IPS-NIHi7 (cell line): ENCODE results near the gene SPX.

ENCODE experiments used
- DNase-seq: peaks from one replicate; pipeline ENCODE4 v3.0.0; 2012; ENCODE audit warnings: mixed read lengths; ENCODE audit errors: extremely low spot score

Gene SPX

DNA sequence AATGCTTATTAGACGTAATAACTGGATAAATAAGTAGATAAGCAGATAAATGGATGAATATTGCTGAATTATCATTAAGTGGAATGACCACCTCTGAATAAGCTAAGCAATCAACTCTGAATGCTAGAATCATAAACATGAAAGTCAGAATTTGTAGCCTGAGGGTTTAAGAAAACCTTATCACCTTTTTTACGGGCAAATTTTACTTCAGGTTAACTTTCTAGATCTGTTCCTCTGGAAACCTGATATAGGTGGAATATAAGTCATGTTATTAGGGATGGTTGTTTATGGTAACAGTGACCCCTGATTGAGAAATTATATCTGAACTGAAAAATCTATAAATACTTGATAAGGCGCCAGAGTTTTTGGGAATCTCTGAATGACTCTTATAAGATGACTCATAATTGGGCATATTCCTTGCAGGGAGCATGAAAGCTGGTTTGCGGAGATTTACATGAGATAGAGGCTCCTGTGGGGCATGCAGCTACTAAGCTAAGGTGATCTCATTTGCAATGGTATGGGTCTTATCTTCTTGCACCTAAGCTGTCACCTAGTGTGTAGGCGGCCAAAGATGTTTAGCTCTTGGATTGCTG, 12.1 kb downstream of the SPX start:
- DNase-seq = no peak

- DNase-seq = no peak
Measured at GRCh38 chr12:21539797-21540196, 13.7 kb downstream of the SPX start.

DNA sequence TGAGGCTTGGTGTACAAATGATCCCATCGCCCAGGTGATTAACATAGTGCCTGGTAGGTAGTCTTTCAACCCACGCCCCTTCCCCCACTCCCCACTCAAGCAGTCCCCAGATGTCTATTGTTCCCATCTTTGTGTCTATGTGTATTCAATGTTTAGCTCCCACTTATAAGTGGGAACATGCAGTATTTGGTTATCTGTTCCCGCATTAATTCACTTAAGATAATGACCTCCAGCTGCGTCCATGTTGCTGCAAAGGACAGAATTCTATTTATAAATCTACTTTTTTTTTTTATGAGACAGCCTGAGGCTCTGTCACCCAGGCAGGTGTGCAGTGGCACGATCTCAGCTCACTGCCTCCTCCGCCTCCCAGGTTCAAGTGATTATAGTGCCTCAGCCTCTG, 15.7 kb downstream of the SPX start:
- no peak for DNase-seq

GRCh38 chr12:21542403-21542802, 16.3 kb downstream of the SPX start:
- DNase-seq = no peak

- no peak for DNase-seq
Measured at GRCh38 chr12:21543151-21543550, 17.1 kb downstream of the SPX start.

DNA sequence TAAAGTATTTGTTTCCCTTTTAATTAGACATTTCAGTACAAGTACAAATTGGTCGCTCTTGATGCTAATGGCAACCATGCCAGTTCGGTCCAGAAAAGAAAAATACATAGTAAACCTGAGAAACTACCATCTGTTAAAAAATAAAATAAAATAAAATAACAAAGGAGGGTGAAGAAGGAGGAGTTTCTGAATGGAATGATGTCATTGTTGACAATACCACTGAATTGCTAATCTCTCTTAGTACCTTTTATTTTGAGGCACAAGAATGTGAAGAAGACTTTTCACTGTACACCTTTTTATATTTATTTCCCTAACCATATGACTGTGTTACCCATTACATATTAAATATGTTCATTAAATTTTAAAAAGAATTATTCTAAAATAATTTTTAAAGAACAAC, 19.5 kb downstream of the SPX start:
- no peak for DNase-seq

DNA sequence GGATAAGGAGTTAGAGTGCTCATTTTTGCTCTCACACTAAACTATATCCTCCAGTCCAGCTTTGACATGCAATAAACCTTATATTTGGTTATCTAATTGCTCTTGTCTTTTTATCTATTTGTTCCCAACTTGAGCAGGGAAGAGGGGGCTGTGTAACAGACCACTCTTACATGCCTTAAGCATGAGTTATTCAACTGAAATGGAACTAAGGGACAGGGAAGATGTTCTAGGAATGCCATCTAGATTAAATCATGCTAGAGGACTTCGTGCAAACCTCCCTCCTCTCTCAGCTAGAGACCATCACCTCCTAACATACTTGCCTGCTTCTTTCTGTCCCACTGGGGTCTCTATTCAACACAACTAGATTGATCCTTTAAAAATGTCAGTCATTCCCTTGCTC, 20.6 kb downstream of the SPX start:
- no peak for DNase-seq

GRCh38 chr12:21547437-21547836, 21.3 kb downstream of the SPX start:
- no peak for DNase-seq

- no peak for DNase-seq
Measured at GRCh38 chr12:21551841-21552465, 25.9 kb downstream of the SPX start.

- no peak for DNase-seq
Measured at GRCh38 chr12:21552635-21553328, 26.7 kb downstream of the SPX start.

DNA sequence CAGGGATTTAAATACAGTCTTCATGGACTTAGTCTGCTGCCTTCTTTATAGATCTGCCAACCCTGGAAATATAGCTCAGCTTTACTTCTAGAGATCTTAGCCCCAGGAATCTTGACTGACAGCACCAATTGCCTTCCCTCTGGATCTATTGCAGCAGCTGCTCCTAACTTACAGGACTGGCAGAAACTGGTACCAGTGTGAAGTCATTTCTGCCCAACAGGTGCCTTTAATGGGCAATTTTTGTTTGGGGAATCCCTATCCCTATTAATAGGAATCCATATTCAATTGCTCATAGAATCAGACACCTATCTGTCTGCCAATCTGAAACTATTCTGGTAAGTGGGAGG, 27.2 kb downstream of the SPX start:
- DNase-seq = no peak

DNA sequence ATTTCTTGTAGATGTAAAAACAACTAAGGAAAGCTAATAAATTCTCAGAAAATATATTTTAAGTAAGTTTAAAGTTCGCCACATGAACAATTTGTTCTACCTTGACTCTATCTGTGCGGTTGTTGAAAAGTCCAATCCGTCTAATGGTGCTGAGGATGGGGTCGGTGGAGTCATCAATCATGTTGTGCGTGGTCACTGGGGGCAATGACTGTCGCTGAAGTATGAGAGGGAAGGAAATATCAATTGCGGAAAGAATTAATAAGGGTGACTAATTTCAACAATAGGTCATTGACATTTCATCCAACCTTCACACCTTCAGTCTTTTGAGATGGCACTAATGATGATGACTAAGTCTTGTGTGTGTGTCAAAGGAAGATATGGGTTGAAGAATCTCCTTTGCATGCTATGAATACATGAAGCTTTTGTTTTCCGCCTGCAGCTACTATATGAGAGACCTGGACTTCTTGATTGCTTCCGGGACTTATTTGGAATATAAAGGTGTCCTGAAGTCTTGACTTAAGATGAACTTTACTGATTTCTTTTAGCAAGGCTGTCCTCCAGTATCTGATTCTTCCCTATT, 32.1 kb downstream of the SPX start:
- no peak for DNase-seq

- no peak for DNase-seq
Measured at GRCh38 chr12:21559855-21560569, 33.9 kb downstream of the SPX start.

DNA sequence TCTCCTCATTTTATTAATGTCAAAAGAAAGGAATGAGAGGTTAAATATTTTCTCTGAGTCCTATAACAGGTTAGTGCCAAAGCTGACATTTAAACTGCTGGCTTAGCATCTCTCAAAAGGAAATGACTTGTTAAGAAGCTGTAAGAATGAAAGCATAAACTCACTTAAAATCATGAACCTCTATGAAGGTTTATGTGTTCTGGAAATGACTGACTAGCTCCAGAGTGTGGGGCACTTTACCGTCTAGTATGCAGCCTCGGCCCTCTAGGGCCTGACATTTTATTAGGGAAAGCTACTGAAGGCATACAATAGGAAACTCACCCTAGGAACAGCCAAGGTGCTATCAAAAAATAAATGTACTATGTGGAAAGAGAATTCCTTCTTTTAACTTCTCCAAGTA, 35.1 kb downstream of the SPX start:
- no peak for DNase-seq

DNA sequence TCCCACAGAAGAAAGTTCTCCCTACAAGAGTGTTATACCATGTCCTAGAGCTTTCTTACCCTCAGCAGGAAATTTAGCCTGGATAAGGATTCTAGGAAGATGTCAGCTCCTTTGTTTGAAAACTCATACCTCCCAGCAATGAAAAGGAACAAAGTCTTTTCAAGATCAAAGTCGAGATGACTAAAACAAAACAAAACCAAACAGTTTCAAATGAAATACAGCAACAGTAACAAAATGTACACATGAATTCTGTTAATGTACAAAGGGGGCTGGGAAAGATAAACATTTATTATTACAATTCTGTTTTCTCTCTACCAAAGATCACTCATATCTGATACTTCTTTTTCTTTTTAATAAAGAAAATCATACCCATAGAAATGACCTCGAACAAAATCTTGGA, 36.8 kb downstream of the SPX start:
- no peak for DNase-seq

DNA sequence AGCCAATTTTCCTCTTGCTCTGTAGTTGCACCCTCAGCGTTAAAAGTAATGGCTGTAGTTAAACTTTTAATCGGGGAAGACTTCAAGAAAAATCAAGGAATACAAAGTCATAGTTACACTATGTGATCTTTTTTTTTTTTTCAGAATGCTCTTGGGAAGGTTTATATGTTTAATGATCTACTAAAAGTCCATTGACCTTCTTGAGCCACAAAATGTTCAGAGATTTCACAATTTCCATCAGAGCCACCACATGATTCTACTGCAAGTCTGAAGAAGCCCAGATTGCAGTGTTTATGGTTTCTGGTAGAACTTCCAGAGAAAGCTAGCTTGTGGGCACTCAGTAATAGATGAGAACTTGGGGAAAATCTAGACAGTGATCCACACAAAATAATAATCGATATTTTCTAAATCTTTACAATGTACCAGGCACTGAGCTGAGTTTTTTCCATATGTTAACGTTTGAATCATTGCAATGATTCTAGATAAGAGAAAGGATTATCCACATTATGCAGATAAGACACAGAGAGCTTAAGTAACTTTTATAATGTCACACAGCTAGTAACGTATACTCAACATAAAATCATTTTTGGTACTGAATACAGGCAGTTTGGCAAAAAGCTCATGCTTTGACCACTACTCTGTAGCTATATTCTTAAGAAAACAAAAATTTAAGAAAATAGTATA, 40.3 kb downstream of the SPX start:
- no peak for DNase-seq

- DNase-seq = no peak
Measured at GRCh38 chr12:21566907-21567394, 40.9 kb downstream of the SPX start.

DNA sequence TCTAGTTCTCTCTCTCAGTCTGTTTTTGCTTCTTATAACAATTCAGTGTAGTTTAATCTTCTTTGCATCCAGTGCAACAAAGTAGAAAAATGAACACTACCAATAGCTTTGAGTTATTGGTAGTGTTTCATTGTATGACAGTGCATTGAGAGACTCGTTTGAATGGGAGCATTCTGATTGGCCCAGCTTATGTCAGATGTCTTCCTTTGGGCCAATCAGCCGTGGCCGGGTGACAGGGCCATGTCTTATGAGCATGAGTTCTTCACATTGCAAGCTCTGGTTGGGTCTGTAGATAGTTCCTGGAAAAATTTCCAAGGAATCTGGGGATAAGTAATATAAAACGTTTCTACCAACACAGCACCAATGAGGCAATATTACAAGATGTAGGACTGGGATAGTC, 42.0 kb downstream of the SPX start:
- no peak for DNase-seq

DNA sequence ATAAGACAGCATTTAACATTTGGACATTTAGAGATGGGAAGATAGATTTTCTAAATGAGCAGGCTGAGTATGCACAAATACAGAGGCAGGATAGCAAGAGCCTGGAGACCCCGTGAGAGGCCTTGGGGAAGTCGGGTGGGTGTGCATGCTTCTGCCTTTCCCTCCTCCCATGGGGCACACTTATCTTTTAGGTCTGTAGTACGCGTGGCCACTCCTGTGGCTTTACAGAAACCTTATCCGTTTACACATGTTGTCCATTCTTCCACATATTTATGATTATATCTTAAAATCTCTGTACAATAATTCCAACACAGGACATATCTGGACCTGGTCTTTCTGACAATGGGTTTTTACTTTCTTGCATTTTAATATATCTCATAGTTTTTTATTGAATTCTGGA, 45.0 kb downstream of the SPX start:
- no peak for DNase-seq

DNA sequence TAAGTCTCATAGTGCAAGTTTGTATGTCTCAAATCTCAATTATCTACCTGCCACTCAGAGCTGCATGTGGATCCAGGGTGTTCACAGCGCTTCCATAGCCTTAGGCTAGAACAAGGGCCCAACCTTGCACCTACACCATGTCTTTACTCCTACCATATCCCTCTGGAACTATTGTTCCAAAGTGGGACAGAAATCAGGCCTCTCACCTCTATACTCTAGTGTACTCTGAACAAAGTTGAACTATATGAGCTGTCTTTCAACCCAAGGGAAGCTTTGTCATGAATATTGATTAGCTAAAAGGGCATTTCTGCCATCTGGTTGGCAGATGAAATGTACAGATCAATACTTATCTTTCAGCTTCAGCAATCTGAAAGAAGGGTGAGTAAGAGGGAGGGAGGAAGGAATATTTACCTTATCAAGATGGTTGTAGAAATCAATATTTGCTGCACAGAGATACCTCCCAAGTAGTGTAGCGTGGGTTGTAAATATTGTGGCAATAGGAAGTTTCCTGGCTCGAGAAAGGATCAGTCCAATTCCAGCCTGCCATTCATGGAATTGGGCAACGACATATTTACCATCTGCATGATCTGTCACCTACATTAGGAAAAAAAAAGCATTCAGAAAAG, 47.8 kb downstream of the SPX start:
- no peak for DNase-seq

GRCh38 chr12:21576431-21576830, 50.3 kb downstream of the SPX start:
- DNase-seq = no peak
